HepG2 (cell line): ENCODE results near the gene UBP1. TPM values are rescaled to one million over a fixed set of nuclear protein-coding genes. Genes with fewer than 3 reads are reported as not detected.
A peak's percentile ranks its signal among the peaks of the same experiment; 100 is the strongest.

ENCODE experiments used
- ETV6 ChIP-seq: sonication (generic); formaldehyde crosslinking; conservative IDR thresholded peaks from 2 replicates; pipeline ENCODE4 v1.4.0; 2020; ENCODE audit warnings: missing genetic modification reagents
- KAT8 ChIP-seq: IDR thresholded peaks from 2 replicates; pipeline ENCODE4 v1.6.1; 2016; ENCODE audit warnings: missing genetic modification reagents, missing compliant biosample characterization
- KLF6 ChIP-seq: IDR thresholded peaks from 2 replicates; pipeline ENCODE4 v1.8.0; 2016; ENCODE audit warnings: missing biosample characterization, missing genetic modification reagents
- KMT2A ChIP-seq: sonication (generic); formaldehyde crosslinking; IDR thresholded peaks from 2 replicates; pipeline ENCODE4 v1.4.0; 2020; ENCODE audit warnings: missing genetic modification reagents
- RBM39 ChIP-seq: fragments of 200-400 bp; formaldehyde crosslinking; IDR thresholded peaks from one replicate; pipeline ENCODE4 v1.6.1; 2018; ENCODE audit warnings: antibody characterized with exemption, mild to moderate bottlenecking, low read depth, low read length; ENCODE audit not compliant: poor library complexity, severe bottlenecking
- THAP11 ChIP-seq: IDR thresholded peaks from 2 replicates; pipeline ENCODE4 v1.6.1; 2016; ENCODE audit warnings: missing biosample characterization, missing genetic modification reagents
- TIGD3 ChIP-seq: sonication (generic); formaldehyde crosslinking; IDR thresholded peaks from 2 replicates; pipeline ENCODE4 v1.5.1; 2020; ENCODE audit warnings: mild to moderate bottlenecking, missing genetic modification reagents, borderline replicate concordance
- ZFAT ChIP-seq: sonication (generic); formaldehyde crosslinking; conservative IDR thresholded peaks from 2 replicates; pipeline ENCODE4 v1.8.1; 2023; ENCODE audit warnings: missing genetic modification reagents, inconsistent platforms
- ZNF318 ChIP-seq: sonication (generic); formaldehyde crosslinking; IDR thresholded peaks from 2 replicates; pipeline ENCODE4 v1.4.0; 2020; ENCODE audit warnings: mild to moderate bottlenecking, missing genetic modification reagents
- ZNF512B ChIP-seq: sonication (generic); formaldehyde crosslinking; IDR thresholded peaks from 2 replicates; pipeline ENCODE4 v1.5.1; 2020; ENCODE audit warnings: missing genetic modification reagents, mild to moderate bottlenecking, borderline replicate concordance
- ZNF776 ChIP-seq: sonication (generic); formaldehyde crosslinking; IDR thresholded peaks from 2 replicates; pipeline ENCODE4 v1.4.0; 2020; ENCODE audit warnings: mild to moderate bottlenecking, missing genetic modification reagents
- ZNF891 ChIP-seq: sonication (generic); formaldehyde crosslinking; IDR thresholded peaks from 2 replicates; pipeline ENCODE4 v1.5.0; 2020; ENCODE audit warnings: mild to moderate bottlenecking, missing genetic modification reagents
- polyA plus RNA-seq, 8 experiments: library from polyadenylated mRNA; depleted of rRNA in 3 of 8; stranded (reverse) in 7 of 8; unstranded in 1 of 8; fragments of >200 nt; fragmentation: Illumina TruSeq in 4 of 8; extraction: Trizol in 4 of 8; gene quantifications; 2 replicates each; pipeline versions ENCODE4 v1.2.1 to v1.2.3, GENCODE V29; 2011 to 2016; ENCODE audit warnings: low read depth in 4 of 8, missing spikeins in 1 of 8, mixed read lengths in 1 of 8; ENCODE audit not compliant: insufficient read depth in 1 of 8
- total RNA-seq, 5 experiments: library from RNA; depleted of rRNA; stranded (reverse); fragments of >200 nt; fragmentation: Illumina TruSeq; extraction: Trizol; gene quantifications; 2 replicates each; pipeline ENCODE4 v1.2.3, GENCODE V29; 2016; ENCODE audit warnings: low read depth in 1 of 5
- TF ChIP-seq, protein P1 (sequence below): sonication (generic); formaldehyde crosslinking; IDR thresholded peaks from 2 replicates; pipeline ENCODE4 v1.4.0; 2020; ENCODE audit warnings: mild to moderate bottlenecking, missing genetic modification reagents

UBP1 gene
- total and polyA plus RNA-seq, 2 of the 13 experiments (the other 11 are each of a cell fraction or from before 2014, with no cell fraction given), result 48.3 to 79.9 TPM

GRCh38 chr3:33440328-33441224, at the start of gene UBP1 (continued):
- no peak for TF ChIP-seq ZNF318
- TF ChIP-seq RBM39, result no peak
- TF ChIP-seq ZNF891, result no peak
- TF ChIP-seq, protein P1, sequence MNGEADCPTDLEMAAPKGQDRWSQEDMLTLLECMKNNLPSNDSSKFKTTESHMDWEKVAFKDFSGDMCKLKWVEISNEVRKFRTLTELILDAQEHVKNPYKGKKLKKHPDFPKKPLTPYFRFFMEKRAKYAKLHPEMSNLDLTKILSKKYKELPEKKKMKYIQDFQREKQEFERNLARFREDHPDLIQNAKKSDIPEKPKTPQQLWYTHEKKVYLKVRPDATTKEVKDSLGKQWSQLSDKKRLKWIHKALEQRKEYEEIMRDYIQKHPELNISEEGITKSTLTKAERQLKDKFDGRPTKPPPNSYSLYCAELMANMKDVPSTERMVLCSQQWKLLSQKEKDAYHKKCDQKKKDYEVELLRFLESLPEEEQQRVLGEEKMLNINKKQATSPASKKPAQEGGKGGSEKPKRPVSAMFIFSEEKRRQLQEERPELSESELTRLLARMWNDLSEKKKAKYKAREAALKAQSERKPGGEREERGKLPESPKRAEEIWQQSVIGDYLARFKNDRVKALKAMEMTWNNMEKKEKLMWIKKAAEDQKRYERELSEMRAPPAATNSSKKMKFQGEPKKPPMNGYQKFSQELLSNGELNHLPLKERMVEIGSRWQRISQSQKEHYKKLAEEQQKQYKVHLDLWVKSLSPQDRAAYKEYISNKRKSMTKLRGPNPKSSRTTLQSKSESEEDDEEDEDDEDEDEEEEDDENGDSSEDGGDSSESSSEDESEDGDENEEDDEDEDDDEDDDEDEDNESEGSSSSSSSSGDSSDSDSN (CRISPR knock-in tag), result peak; percentile 78
- no peak for TF ChIP-seq ZNF776 (CRISPR knock-in tag)
- no peak for TF ChIP-seq KLF6 (CRISPR knock-in tag)
- TF ChIP-seq THAP11 (CRISPR knock-in tag), result peak; percentile 90
- peak; percentile 83 for TF ChIP-seq KAT8 (CRISPR knock-in tag)
- no peak for TF ChIP-seq ZNF512B (CRISPR knock-in tag)
- no peak; the same call in 1 of the 2 replicates for TF ChIP-seq KMT2A (CRISPR knock-in tag)
- no peak for TF ChIP-seq ZFAT
- no peak for TF ChIP-seq ETV6
- no peak for TF ChIP-seq TIGD3 (CRISPR knock-in tag)
